A549 treated with CORT108297 at 1 μM for 4 hours (cell line): ENCODE data around the gene REXO5. TPM values are rescaled to one million over a fixed set of nuclear protein-coding genes. Genes with fewer than 3 reads are reported as not detected.

ENCODE experiments used
- total RNA-seq: library from RNA; stranded (reverse); fragments of 200-300 nt; extraction: Qiagen RNA extraction; gene quantifications from 5 replicates; pipeline ENCODE4 v1.2.3, GENCODE V29; 2022

REXO5 gene
- total RNA-seq: 3.7 to 4.7 TPM (median 4.0 TPM) in 5 replicates

GRCh38 chr16:20806168-20807050 lies at the start of gene REXO5, which contains the start of gene ERI2:
REXO5 (plus strand) TSS chr16:20806527; CDS start chr16:20806954, 427 bp downstream.
ERI2 (minus strand) TSS chr16:20806472; CDS start chr16:20806430, 42 bp downstream.

GRCh38 chr16:20763461-20764232 lies 42.7 kb upstream of the REXO5 start, which contains the start of gene ACSM3:
ACSM3 (plus strand) TSS chr16:20764014; CDS start chr16:20770035, 6,021 bp downstream.

Other genes starting within 250 kb of the REXO5 start
- not detected in 5 replicates for gene ACSM2B, start 230.2 kb upstream of the REXO5 start, total RNA-seq
- gene ACSM1, start 108.8 kb upstream of the REXO5 start, total RNA-seq: not detected in 5 replicates
- gene THUMPD1, start 64.7 kb upstream of the REXO5 start, total RNA-seq: 20.5 to 27.1 TPM (median 22.2 TPM) in 5 replicates
- gene ACSM3, start 42.5 kb upstream of the REXO5 start, total RNA-seq: 3.3 to 5.5 TPM (median 3.5 TPM) in 5 replicates
- 11.0 to 19.9 TPM (median 14.2 TPM) in 5 replicates for gene ERI2, start 55 bp upstream of the REXO5 start, total RNA-seq
- 4.3 to 5.5 TPM (median 4.6 TPM) in 5 replicates for gene DCUN1D3, start 93.8 kb downstream of the REXO5 start, total RNA-seq
- gene LYRM1, start 94.2 kb downstream of the REXO5 start, total RNA-seq: 27.1 to 37.2 TPM (median 29.5 TPM) in 5 replicates